HCT116 (cell line): Measurements from ENCODE around the gene LHX2. TPM values are rescaled to one million over a fixed set of nuclear protein-coding genes. Genes with fewer than 3 reads are reported as not detected.
A peak's percentile ranks its signal among the peaks of the same experiment; 100 is the strongest.

Source experiments
- ATAC-seq: fragments of 200-7000 bp; cut with Tn5 transposase; 2 replicates; pipeline ENCODE4 v1.9.1; 2020; ENCODE audit warnings: mild to moderate bottlenecking, moderate library complexity
- BruUV-seq: library from RNA; stranded (reverse); fragments of 400-500 nt; replicated peaks from 2 replicates; lab custom pipeline; 2021; lab: Mats Ljungman, UMichigan
- CTCF ChIA-PET: fragments of 300-600 bp; sonication (Branson Sonifier 250); formaldehyde crosslinking; loops from one replicate; lab custom pipeline; 2021; ENCODE audit warnings: antibody characterized with exemption; lab: Charles Lee
- POLR2A ChIA-PET: fragments of 300-600, 350-600 bp; sonication (Branson Sonifier 250); formaldehyde crosslinking; loops from one replicate; lab custom pipeline; 2021; ENCODE audit warnings: antibody characterized with exemption; lab: Charles Lee
- RAD21 ChIA-PET, 2 experiments: fragments of 300-600 bp; sonication (Branson Sonifier 250); formaldehyde crosslinking; loops; one replicate each; lab custom pipeline; 2023; ENCODE audit warnings: low total read pairs in 2 of 2; ENCODE audit not compliant: uncharacterized antibody in 2 of 2, unreplicated experiment in 2 of 2, low non-redundant PET in 1 of 2; lab: Charles Lee
- DNase-seq: peaks from one replicate; pipeline ENCODE4 v3.0.0-alpha.2; 2010; ENCODE audit warnings: low read depth, low spot score
- H2AFZ ChIP-seq: fragments of 200-600 bp; shearing (Covaris generic), sonication (generic); 2 replicates; pipeline ENCODE4 v1.6.1; 2017; ENCODE audit warnings: low read depth, mixed run types, mixed read lengths, antibody characterized with exemption, low read length; ENCODE audit not compliant: poor library complexity, severe bottlenecking
- H3K27ac ChIP-seq: 2 replicates; pipeline ENCODE4 v1.5.1; 2012; ENCODE audit warnings: low read depth, low read length
- H3K27me3 ChIP-seq: fragments of 200-600 bp; sonication (generic); 2 replicates; pipeline ENCODE4 v1.6.1; 2016; ENCODE audit warnings: mixed run types, low read length, mixed read lengths; ENCODE audit not compliant: insufficient read depth
- H3K36me3 ChIP-seq, 2 experiments: fragments of 200-500 bp in 1 of 2; fragments of 200-600 bp in 1 of 2; sonication (Bioruptor generic) in 1 of 2; sonication (generic) in 1 of 2; 2 replicates each; pipeline versions ENCODE4 v1.5.1 to v1.6.1; 2014 to 2016; ENCODE audit warnings: low read length in 2 of 2, inconsistent platforms in 1 of 2, mixed read lengths in 1 of 2, mixed run types in 1 of 2; ENCODE audit not compliant: insufficient read depth in 2 of 2, control insufficient read depth in 1 of 2
- H3K4me1 ChIP-seq, 2 experiments: fragments of 200-600 bp in 1 of 2; sonication (generic) in 1 of 2; 2 replicates each; pipeline versions ENCODE4 v1.5.1 to v1.6.1; 2012 to 2017; ENCODE audit warnings: low read length in 2 of 2, inconsistent platforms in 1 of 2, mild to moderate bottlenecking in 1 of 2, mixed read lengths in 1 of 2, mixed run types in 1 of 2, moderate library complexity in 1 of 2; ENCODE audit not compliant: insufficient read depth in 2 of 2, control insufficient read depth in 1 of 2
- H3K4me2 ChIP-seq: fragments of 200-600 bp; sonication (generic); 2 replicates; pipeline ENCODE4 v1.6.1; 2017; ENCODE audit warnings: mixed run types, low read length, mixed read lengths
- H3K4me3 ChIP-seq, 2 experiments: fragments of 200-600 bp in 1 of 2; sonication (generic) in 1 of 2; replicated peaks in 1 of 2; 2 replicates each; pipeline ENCODE4 v1.5.1; 2011 to 2016; ENCODE audit warnings: low read length in 2 of 2, control low read depth in 1 of 2, low read depth in 1 of 2, mild to moderate bottlenecking in 1 of 2, mixed read lengths in 1 of 2, mixed run types in 1 of 2
- H3K79me2 ChIP-seq: fragments of 200-600 bp; sonication (generic); 2 replicates; pipeline ENCODE4 v1.6.1; 2017; ENCODE audit warnings: mild to moderate bottlenecking, mixed run types, low read length, moderate library complexity, mixed read lengths; ENCODE audit not compliant: insufficient read depth
- H3K9ac ChIP-seq: fragments of 200-600 bp; sonication (generic); 2 replicates; pipeline ENCODE4 v1.6.1; 2016; ENCODE audit warnings: low read length, mixed read lengths
- H3K9me2 ChIP-seq: fragments of 200-600 bp; sonication (generic), shearing (Covaris generic); 2 replicates; pipeline ENCODE4 v1.6.1; 2017; ENCODE audit warnings: mixed run types, mild to moderate bottlenecking, moderate library complexity; ENCODE audit not compliant: insufficient read depth
- H3K9me3 ChIP-seq, 2 experiments: fragments of 200-500 bp in 1 of 2; fragments of 200-600 bp in 1 of 2; sonication (Bioruptor generic) in 1 of 2; sonication (generic) in 1 of 2; 2 replicates each; pipeline ENCODE4 v1.6.1; 2014 to 2017; ENCODE audit warnings: low read length in 2 of 2, mixed read lengths in 2 of 2, inconsistent platforms in 1 of 2, low read depth in 1 of 2, mild to moderate bottlenecking in 1 of 2, mixed run types in 1 of 2, moderate library complexity in 1 of 2; ENCODE audit not compliant: control insufficient read depth in 1 of 2, insufficient read depth in 1 of 2
- H4K20me1 ChIP-seq: fragments of 200-600 bp; sonication (generic), shearing (Covaris generic); 2 replicates; pipeline ENCODE4 v1.6.1; 2017; ENCODE audit warnings: mixed run types, mild to moderate bottlenecking, moderate library complexity; ENCODE audit not compliant: insufficient read depth
- ATF3 ChIP-seq: IDR thresholded peaks from 2 replicates; pipeline ENCODE4 v1.6.1; 2012
- CEBPB ChIP-seq: IDR thresholded peaks from 2 replicates; pipeline ENCODE4 v1.6.1; 2012; ENCODE audit warnings: low read depth
- JUND ChIP-seq: IDR thresholded peaks from 2 replicates; pipeline ENCODE4 v1.6.1; 2012
- SRF ChIP-seq: IDR thresholded peaks from 2 replicates; pipeline ENCODE4 v1.6.1; 2012; ENCODE audit warnings: low read depth
- YY1 ChIP-seq: IDR thresholded peaks from 2 replicates; pipeline ENCODE4 v1.6.1; 2011; ENCODE audit warnings: low read length, low read depth, moderate library complexity, mild to moderate bottlenecking; ENCODE audit not compliant: insufficient replicate concordance; ENCODE audit errors: extremely low read depth
- ZNF274 ChIP-seq: fragments of 200-500 bp; sonication (Bioruptor generic); IDR thresholded peaks from 2 replicates; pipeline ENCODE4 v1.6.1; 2014; ENCODE audit warnings: mild to moderate bottlenecking, low read depth, low read length, inconsistent platforms
- intact Hi-C: fragments of 100-400 bp; cut with micrococcal nuclease; formaldehyde crosslinking; loops from 2 replicates; pipeline ENCODE4 v1.10.0; 2022
- total RNA-seq: library from RNA; stranded (reverse); gene quantifications from one replicate; pipeline ENCODE4 v1.2.1, GENCODE V29; 2021; ENCODE audit not compliant: unreplicated experiment
- TF ChIP-seq, protein P1 (sequence below), 3 experiments: fragments of 200-600 bp in 1 of 3; sonication (generic) in 1 of 3; IDR thresholded peaks in 2 of 3; conservative IDR thresholded peaks in 1 of 3; 2 replicates each; pipeline ENCODE4 v1.5.1; 2012 to 2017; ENCODE audit warnings: low read depth in 2 of 3, low read length in 2 of 3, antibody characterized with exemption in 1 of 3, borderline replicate concordance in 1 of 3, control low read depth in 1 of 3, mild to moderate bottlenecking in 1 of 3, mixed read lengths in 1 of 3, mixed run types in 1 of 3, moderate library complexity in 1 of 3; ENCODE audit not compliant: insufficient read depth in 1 of 3
- TF ChIP-seq, protein P2 (sequence below): IDR thresholded peaks from 2 replicates; pipeline ENCODE4 v1.6.1; 2012

The LHX2 gene
- total RNA-seq, 1 experiment from 2014 or later: 10.2 TPM

GRCh38 chr9:124077915-124078572 lies 66.5 kb downstream of the LHX2 start (continued):
- TF ChIP-seq, protein P1, sequence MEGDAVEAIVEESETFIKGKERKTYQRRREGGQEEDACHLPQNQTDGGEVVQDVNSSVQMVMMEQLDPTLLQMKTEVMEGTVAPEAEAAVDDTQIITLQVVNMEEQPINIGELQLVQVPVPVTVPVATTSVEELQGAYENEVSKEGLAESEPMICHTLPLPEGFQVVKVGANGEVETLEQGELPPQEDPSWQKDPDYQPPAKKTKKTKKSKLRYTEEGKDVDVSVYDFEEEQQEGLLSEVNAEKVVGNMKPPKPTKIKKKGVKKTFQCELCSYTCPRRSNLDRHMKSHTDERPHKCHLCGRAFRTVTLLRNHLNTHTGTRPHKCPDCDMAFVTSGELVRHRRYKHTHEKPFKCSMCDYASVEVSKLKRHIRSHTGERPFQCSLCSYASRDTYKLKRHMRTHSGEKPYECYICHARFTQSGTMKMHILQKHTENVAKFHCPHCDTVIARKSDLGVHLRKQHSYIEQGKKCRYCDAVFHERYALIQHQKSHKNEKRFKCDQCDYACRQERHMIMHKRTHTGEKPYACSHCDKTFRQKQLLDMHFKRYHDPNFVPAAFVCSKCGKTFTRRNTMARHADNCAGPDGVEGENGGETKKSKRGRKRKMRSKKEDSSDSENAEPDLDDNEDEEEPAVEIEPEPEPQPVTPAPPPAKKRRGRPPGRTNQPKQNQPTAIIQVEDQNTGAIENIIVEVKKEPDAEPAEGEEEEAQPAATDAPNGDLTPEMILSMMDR (IDR thresholded peaks at IDR 0.05 in 2 of 3, conservative IDR thresholded peaks at IDR 0.05 in 1 of 3; ENCODE audit: borderline replicate concordance in 1 of 3, insufficient read depth in 1 of 3, low read depth in 2 of 3, low read length in 2 of 3): no peak

DNA sequence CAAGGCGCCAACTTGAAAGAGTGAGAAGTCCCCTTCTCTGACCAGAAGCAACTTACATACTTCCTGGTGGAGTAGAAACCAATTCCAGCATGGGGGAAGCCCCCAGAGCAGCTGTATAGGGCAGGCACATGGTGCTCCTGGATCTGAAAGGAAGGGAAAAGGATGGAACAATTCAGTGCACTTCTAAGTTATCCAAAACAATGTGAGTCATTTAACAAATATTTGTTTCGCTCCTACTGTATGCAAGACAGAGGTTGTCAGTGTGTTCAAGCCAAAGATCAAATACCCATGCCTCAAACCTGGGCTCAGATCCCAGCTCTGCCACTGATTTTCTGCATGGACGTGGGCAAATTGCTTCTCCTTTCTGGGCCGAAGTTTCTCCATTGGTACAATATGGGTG lies 67.1 kb downstream of the LHX2 start:
- no peaks in the 10 kb centered on the region for H3K27me3 ChIP-seq
- H3K9me3 ChIP-seq: no peaks in the 10 kb centered on the region
- ChIA-PET RAD21 (no interaction called here), CTCF (interaction anchor here (1.2 kb wide), 1 partner anchor 40 kb away, joined by 3 read pairs; no protein-coding TSS in a partner anchor), POLR2A (no interaction called here)
- BruUV-seq: no TSS peak
- no peak for DNase-seq
- H3K27ac ChIP-seq: peak overlapping the region; percentile 21; the same call in 1 of the 2 replicates
- H3K4me2 ChIP-seq: peak overlapping the region; percentile 62
- H3K9ac ChIP-seq: peak overlapping the region; percentile 23
- H2AFZ ChIP-seq: peak overlapping the region; percentile 42
- H3K9me2 ChIP-seq: no peaks in the 10 kb centered on the region
- intact Hi-C loops: no loop called here
- no peaks in the 10 kb centered on the region for H3K36me3 ChIP-seq
- H3K4me1 ChIP-seq: peaks cover 22 to 49% of the 10 kb centered on the region in 2 experiments
- TF ChIP-seq, protein P2, sequence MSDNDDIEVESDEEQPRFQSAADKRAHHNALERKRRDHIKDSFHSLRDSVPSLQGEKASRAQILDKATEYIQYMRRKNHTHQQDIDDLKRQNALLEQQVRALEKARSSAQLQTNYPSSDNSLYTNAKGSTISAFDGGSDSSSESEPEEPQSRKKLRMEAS: no peak; the same call in 1 of the 2 replicates
- TF ChIP-seq YY1: no peak
- TF ChIP-seq JUND: no peak; the same call in 1 of the 2 replicates
- no peak for TF ChIP-seq ATF3
- TF ChIP-seq SRF: peak; percentile 10; the same call in 1 of the 2 replicates
- no peak for TF ChIP-seq CEBPB
- TF ChIP-seq ZNF274: no peak
- no peaks in the 10 kb centered on the region for H3K79me2 ChIP-seq
- ATAC-seq: peak; percentile 70
- 0 out of 4 replicates have a peak overlapping the region, but pooled peaks of 1 of the 2 experiments have one; percentile 4 for H3K4me3 ChIP-seq
- H4K20me1 ChIP-seq: no peaks in the 10 kb centered on the region
